ENCODE measurements around the gene DOP1B. TPM values are rescaled to one million over a fixed set of nuclear protein-coding genes. Genes with fewer than 3 reads are reported as not detected.
"Not testable (repeated sequence)": the region's sequence is repeated elsewhere in the genome, so short reads cannot be mapped to it uniquely, and the experiment has no call there.

The DOP1B gene
- total RNA-seq, 1 donor from 2014 or later: 5.9 TPM

DNA sequence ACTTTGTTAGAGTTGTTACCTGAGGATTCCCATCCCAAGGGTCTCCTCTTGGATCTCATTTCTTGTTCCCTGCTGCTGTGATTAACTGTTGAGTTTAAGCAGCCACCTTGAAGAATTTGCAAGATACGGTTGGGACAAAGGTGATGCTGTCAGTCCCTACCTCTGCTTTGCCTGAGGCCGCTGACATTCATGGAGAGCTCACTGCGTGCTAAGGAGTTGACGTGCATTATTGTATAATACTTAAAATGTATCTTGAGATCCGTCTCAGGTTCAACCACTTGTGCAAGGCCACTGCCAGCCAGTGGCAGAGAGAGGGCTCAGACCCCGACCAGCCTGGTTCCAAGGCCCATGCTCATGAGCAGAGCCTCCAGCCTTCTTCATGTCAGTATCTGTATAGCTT lies 14.2 kb downstream of the DOP1B start:
- DNase-seq (ENCODE audit: low read depth, low spot score): no peak

DNA sequence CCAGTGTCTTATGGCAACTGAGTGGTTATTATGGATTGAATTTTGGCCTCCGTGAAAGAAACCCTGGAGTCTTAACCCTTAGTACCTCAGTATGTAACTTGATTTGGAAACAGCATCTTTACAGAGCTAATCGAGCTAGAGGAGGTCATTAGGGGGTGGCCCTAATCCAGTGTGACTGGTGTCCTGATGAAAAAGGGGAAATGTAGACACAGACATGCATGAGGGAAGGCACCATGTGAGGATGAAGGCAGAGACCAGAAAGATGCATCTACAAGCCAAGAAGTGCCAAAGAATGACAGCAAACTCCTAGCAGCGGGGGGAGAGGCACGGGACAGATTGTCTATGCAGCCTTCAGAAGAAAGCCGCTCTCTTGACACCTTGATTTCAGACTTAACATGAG lies 14.7 kb downstream of the DOP1B start:
- no peak for DNase-seq (ENCODE audit: low read depth, low spot score)

DNA sequence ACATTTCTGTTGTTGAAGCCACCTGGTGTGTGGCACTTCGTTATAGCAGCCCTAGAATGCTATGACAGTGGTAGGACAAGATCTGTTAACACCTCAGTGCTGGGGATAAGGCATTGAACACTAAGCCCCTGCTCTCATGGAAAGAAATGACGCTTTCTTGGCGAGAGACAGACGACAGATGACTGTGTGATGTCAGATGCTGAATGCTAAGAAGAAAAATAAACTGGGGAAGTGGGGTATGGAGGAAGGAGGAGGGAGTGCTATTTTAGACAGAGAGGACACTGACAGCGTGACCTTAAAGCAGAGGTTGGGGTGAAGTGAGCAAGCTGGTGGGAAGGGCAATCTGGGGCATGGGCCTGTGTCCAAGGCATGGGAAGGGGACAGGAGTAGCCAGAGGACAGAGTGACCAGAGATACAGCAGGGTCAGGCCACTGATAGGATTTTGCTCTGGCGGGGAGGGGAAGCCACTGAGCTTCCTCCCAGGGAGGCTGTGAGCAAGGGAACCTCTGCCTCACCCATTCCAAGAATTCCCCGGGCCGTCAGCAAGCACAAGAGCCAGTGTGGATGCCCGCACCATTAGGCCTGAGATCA lies 15.2 kb downstream of the DOP1B start:
- no peak for DNase-seq (ENCODE audit: low read depth, low spot score)

DNA sequence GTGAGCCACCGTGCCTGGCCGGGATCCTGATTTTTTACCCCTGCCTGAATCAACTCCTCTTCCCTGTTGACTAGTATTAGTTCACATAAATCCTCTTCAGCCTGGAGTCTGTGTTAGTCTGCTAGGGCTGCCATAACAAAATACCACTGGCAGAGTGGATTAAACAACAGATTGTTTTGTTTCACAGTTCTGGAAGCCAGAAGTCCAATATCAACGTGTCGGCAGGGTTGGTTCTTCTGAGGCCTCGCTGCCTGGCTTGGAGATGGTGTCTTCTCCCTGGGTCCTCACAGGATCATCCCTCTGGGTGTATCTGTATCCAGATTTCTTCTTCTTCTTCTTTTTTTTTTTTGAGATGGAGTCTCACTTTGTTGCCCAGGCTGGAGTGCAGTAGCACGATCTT lies 18.2 kb downstream of the DOP1B start:
- no peak for DNase-seq (ENCODE audit: low read depth, low spot score)

DNA sequence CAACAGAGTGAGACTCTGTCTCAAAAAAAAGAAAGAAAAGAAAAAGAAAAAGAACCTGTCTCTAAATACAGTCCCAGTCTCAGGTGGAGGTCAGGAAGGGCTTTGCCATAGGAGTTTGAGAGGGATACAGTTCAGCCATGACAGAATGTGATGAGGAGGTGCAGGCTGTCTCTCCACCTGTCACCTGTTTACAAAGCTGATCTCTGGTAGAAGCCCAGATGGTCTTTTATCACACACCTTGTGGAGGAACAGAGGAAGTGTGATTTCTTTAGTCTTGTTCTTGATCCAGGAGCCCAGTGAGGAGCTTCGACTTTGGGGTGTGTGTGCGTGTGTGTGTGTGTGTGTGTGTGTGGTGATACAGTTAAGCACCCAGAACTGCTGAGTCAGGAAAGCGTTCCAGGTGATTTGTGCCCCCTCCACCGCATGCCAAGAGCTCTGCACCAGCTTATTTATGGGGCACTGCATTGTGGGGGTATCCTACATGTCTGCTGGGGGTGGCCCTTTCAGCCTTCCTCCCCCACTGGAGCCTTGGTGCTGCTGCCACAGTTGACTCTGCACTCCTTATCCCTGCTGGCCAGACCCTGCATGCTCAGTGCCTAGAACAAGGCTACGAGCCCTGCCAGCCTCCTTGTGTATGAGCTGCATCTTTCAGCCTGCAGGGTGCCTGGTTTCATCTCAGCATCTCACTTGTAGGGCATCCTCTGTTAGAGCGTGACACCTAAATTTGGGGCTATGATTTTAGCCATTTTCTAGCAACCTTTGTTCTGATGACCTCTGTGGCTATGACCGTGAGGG lies 19.3 kb downstream of the DOP1B start:
- DNase-seq (ENCODE audit: low read depth, low spot score): no peak

DNA sequence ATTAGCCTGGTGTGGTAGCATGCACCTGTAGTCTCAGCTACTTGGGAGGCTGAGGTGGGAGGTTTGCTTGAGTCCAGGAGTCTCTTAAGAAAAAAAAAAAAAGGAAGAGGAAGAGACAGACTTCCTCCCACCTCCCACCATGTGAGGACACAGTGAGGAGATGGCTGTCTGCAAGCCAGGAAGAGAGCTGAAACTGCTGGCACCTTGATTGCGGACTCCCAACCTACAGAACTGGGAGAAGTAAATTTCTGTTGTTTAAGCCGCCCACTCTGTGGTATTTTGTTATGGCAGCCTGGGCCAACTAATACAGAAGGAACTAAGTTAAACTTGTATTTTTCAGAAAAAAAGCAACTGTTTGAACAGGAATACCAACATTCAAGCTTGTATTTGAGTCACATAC lies 21.7 kb downstream of the DOP1B start:
- no peak for DNase-seq (ENCODE audit: low read depth, low spot score)

DNA sequence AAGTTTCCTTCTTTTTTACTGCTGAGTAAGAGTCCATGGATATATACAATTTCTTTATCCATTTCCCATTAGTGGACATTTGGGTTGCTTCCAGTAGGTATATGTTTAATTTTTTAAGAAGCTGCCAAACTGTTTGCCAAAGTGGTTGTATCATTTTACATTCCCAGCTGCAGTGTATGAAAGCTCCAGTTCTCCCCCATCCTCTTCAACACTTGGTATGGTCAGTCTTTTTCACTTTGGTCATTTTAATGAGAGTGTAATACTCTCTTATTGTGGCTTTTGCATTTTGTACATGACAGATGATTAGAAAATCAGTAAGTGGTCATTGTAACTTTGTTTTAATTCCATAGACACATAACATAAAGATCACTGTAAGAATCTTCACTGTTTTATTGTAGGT lies 22.5 kb downstream of the DOP1B start:
- no peak for DNase-seq (ENCODE audit: low read depth, low spot score)

DNA sequence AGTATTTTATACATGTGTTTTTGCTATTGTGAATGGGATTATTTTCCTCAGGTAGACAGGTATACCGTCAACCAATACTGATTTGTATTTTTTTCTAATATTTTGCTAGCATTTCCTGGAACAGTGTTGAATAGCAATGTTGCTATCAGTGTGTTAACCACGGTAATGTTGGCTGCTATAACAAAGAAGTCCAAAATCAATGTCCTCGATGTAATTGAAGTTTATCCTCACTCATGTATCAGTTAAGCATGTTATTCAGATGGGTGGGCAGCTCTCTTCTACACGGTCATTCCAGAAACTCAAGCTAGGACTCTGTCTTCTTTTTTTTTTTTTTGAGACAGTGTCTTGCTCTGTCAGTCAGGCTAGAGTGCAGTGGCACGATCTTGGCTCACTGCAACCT lies 24.3 kb downstream of the DOP1B start:
- DNase-seq (ENCODE audit: low read depth, low spot score): no peak

DNA sequence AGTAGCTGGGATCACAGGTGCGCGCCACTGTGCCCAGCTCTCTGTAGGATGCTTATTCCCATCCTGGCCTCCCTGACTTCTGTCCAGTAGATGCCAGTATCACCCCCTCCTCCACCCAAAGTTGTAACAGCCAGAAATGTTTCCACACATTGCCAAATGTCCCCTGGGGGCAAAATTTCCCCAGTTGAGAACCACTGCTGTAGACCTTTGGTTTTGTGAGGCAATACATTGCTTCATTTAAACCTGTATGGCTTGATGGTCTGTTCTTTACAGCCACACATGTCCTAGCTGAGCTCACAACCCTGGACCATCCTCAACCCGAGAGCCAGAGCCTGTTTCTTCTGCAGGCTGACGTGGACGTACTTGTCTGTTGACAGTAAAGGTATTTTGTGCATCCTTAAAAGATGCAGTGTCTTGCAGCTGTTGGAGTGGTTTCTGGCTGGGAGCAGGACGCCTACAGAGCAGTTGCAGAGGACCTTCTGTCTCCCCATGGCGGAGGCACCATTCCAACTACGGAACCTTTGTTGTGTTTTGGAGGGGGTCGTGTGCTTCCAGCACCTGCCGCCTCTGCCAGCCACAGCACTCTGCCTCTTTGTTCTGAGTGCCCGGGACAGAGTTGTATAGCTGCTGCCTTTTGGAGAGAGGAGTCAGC lies 26.6 kb downstream of the DOP1B start:
- no peak for DNase-seq (ENCODE audit: low read depth, low spot score)

DNA sequence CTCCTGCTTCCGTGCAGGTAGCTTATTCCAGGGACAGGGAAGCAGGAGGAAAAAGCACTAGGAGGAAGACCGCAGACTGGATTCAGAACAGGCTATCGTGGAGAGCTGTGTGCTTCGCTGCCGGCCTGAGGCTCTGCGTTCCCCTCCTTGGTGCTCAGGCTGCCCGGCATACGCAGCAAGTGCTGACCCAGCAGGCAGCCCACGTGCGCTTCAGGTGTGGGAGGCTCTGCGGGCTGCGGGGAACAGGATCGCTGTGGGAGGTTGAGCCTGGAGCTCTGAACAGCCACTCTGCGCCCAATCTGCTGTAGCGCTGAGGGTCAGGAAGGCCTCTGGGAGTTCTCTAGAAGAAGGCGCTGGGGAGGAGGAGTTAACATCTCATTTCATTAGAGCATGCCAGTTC lies 27.9 kb downstream of the DOP1B start:
- no peak for DNase-seq (ENCODE audit: low read depth, low spot score)

DNA sequence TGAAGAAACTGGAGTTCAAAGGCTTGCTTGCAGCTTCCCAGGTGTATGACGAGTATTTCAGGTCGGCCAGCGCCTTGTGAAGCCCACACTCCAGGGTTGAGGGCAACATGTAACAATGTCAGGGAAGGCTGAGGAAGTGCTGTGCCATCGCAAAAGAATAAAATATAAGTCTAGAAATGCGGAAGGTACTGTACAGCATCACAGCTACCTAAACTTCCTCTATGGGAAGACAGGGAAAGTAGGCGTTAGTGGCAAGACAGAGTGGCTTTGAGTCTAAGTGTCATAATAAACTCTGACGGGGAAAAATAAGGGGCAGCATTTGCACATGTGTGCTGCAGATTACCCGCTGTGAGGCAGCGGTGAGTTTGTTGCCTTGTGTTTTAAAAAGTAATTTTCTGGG lies 28.9 kb downstream of the DOP1B start:
- no peak for DNase-seq (ENCODE audit: low read depth, low spot score)

DNA sequence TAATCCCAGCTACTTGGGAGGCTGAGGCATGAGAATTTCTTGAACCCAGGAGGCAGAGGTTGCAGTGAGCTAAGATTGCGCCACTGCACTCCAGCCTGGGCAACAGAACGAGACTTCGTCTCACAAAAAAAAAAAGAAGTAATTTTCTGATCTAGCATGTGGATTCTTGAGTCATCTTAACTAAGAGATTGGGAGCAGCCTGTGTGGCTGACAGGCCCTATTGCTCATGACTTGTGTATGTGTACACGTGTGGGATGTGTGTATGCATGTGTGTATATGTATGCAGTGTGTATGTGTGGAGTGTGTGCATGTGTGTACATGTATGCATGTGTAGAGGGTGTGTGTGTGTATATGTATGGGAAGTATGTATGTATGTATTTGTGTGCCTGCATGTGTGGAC lies 29.5 kb downstream of the DOP1B start:
- DNase-seq (ENCODE audit: low read depth, low spot score): no peak

DNA sequence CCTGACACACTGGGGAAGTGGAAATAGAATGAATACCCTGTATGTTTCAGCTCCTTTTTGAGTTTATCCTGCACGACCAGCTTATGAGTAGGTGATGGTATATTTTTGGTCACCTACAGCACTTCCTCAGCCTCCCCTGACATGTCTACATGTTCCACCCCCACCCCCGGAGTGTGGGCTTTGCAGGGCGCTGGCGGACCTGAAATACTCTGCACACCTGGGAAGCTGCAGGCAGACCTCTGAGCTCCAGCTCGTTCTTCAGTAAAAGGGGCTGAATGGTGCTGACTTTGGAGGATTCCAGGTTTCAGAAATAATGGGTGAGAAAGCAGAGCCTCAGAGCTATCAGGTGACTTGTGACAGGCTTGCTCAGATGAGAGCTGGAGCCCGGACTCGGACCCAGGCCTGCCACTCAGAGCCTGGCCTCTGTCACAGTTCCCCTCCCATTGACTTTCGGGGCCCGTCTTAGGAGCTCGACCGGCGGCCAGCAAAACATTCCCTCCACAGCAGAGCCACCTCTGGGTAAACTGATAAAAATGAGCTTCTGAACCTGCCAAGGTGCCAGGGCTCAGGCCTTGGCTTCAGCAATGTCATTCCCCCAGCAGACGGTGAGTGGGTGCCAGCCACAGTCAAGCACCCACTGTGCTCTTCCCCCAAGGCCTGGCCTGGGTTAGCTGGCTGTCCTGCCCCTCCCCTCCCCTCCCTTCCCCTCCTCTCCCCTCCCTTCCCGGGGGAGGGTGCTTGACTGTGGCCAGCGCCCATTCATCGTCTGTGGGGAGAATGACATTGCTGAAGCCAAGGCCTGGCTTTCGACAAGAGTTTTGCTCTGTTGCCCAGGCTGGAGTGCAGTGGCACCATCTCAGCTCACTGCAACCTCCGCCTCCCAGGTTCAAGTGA lies 30.1 kb downstream of the DOP1B start:
- DNase-seq (ENCODE audit: low read depth, low spot score): no peak

DNA sequence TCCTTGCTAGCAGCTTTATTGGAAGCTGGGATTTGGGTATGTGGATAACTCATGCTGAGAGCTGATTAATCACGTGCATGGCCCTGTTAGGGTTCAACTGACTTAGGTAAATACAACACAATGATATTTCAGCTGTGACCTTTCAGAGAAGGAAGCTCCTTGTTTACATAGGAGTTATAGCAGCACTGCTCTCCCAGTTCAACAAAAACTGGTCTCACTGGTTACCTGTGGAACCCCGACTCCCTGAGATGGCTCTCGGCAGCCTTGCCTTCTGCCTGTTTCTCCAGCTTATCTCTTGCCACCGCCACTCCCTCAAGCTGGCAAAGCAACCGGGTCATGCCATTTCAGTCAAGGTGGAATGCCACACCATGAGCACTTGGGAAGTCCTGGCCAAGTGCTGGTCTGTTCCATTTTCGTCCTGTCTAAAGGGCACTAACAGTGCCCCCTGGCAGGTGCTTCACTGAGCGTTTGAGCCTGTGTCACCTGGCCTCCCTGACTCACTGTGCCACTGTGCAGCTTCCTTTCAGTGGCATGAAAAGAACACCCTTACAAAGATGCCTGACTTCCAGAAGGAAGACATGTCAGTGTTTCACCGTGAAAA lies 31.6 kb downstream of the DOP1B start:
- no peak for DNase-seq (ENCODE audit: low read depth, low spot score)

DNA sequence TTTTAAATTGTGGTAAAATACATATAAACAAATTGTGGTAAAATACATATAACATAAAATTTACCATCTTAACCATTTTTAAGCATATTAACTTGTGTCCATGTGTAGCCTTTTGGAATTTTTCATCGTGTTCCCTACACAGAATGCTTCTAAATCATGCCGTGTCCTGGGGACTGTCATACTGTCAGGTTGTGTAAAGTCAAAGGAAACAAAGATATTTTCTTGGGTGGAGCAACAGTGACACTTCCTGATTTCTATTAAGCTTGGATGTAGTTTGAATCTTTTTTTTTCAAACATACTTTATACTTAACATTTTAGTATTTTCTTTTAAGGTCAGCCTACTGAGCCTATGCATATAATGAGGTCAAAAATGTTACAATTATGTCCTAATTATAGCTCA lies 32.3 kb downstream of the DOP1B start:
- DNase-seq (ENCODE audit: low read depth, low spot score): no peak

DNA sequence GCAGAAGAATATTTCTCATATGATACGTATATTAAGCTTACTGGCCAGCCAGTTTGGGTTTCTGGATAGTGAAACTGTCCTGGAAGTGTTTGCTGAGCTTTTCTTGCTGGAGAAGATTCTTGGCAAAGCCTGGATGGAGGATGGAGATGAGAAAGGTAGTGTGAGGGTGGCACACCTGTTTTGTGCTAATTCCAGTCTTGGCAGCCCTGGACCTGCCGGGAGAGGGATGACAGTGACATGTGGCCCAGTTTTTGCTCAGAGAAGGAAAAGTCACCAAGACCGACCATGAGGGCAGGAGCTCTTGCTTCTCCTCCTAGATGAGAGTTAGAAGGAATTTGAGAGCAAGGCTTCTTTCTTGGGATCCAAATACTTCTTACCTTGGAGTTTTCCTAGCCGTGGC lies 34.1 kb downstream of the DOP1B start:
- no peak for DNase-seq (ENCODE audit: low read depth, low spot score)

DNA sequence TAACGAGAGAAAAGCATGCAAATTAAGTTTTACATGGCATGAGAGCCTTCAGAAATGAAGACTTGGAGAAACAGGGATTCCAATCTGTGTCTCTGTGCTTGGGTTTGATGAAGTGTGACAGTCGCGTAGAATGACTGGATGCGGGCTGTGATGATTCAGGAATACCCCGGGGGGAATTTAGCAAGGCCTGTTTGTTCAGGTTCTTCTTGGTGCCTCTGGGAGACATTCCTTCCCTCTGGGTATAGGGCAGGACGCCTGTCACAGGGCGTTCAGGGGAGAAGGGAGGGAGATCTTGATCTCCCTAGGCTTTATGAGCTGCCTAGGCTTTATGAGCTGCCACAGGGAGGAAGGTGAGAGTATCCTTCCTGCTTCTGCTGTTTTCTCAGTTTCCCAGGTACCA lies 36.6 kb downstream of the DOP1B start:
- no peak for DNase-seq (ENCODE audit: low read depth, low spot score)

DNA sequence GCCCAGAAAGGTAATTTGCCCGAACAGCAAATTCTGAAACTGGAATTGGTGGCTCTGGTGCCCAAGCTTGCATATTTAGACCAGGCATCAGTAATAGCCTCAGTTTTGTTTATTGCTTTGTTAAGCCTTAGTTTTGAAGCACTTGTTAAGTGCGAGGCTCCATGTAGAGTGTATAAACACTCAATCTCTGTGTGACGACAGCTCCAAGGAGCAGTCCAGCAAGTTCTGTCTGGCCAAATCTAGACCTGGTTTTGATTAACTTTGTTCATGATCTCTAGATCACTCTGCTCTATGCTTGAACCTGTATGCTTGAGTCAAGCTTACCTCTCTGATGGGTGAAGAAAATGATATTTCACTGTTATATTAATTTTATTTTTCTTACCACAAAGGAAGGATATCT lies 37.4 kb downstream of the DOP1B start:
- DNase-seq (ENCODE audit: low read depth, low spot score): no peak

DNA sequence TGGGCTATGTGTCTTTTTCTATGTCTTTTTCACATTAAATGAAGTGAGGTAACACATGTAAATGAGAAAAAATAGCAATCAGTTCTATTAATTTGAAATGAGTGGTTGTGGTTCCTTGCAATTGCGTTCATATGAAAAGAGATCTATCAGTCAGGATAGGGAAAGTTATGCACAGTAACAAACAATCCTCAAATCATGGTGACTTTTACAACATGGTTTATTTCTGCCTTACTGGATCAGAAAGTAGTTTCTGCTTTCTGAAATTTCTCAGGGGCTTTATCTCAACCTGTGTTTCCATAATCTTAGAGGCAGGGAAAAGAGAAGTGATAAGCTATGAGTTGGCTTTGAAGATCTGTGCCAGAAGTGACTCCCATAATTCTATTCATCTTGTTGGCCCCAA lies 39.0 kb downstream of the DOP1B start:
- no peak for DNase-seq (ENCODE audit: low read depth, low spot score)

DNA sequence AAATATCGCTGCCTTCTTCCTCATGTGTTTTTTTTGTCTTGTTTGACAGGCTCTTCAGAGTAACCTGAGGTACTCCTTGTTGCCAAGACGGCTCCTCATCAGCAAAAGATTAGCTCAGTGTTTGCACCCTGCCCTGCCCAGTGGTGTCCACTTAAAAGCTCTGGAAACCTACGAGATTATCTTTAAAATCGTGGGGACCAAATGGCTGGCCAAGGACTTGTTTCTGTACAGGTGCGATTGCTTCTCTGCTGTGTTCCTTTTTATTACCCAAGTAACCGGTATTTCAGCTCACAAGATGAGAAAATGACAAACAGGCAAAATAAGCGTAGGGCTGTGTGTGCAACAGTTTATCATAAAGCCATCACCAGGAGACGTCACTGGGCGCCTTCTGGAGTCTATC lies 42.4 kb downstream of the DOP1B start:
- no peak for DNase-seq (ENCODE audit: low read depth, low spot score)

DNA sequence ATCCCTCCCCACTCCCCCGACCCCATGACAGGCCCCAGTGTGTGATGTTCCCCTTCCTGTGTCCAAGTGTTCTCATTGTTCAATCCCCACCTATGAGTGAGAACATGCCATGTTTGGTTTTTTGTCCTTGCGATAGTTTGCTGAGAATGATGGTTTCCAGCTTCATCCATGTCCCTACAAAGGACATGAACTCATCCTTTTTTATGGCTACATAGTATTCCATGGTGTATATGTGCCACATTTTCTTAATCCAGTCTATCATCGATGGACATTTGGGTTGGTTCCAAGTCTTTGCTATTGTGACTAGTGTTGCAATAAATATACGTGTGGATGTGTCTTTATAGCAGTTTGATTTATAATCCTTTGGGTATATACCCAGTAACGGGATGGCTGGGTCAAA lies 43.0 kb downstream of the DOP1B start:
- DNase-seq (ENCODE audit: low read depth, low spot score): not testable (repeated sequence)
